GM23248 (cell line): Measurements from ENCODE around the gene TTC21A.

Source experiments
- EZH2 ChIP-seq: fragments of 200-600 bp; sonication (generic); IDR thresholded peaks from 2 replicates; pipeline ENCODE4 v1.6.1; 2018; ENCODE audit warnings: antibody characterized with exemption, mild to moderate bottlenecking; ENCODE audit not compliant: insufficient read depth, poor library complexity, severe bottlenecking
- EZH2phosphoT487 ChIP-seq: fragments of 200-600 bp; sonication (generic); IDR thresholded peaks from 2 replicates; pipeline ENCODE4 v1.6.1; 2018; ENCODE audit warnings: antibody characterized with exemption, moderate library complexity, mild to moderate bottlenecking, low read depth; ENCODE audit not compliant: insufficient read depth

GRCh38 chr3:39156421-39156820, 48.9 kb downstream of the TTC21A start:
- no peak for TF ChIP-seq EZH2
- no peak for TF ChIP-seq EZH2phosphoT487
